HepG2 (cell line): ENCODE results near the gene SZRD1. TPM values are rescaled to one million over a fixed set of nuclear protein-coding genes. Genes with fewer than 3 reads are reported as not detected.

Experiments used
- BRD4 ChIP-seq: sonication (generic); formaldehyde crosslinking; IDR thresholded peaks from 2 replicates; pipeline ENCODE4 v1.4.0; 2020; ENCODE audit warnings: missing genetic modification reagents
- CCDC6 ChIP-seq: sonication (generic); formaldehyde crosslinking; IDR thresholded peaks from 2 replicates; pipeline ENCODE4 v1.8.1; 2022; ENCODE audit warnings: mild to moderate bottlenecking, missing genetic modification reagents, moderate library complexity
- EZH2 ChIP-seq: conservative IDR thresholded peaks from 2 replicates; pipeline ENCODE4 v1.6.1; 2012; ENCODE audit warnings: mild to moderate bottlenecking, low read depth, low read length, moderate library complexity
- FOXJ3 ChIP-seq: sonication (generic); formaldehyde crosslinking; IDR thresholded peaks from 2 replicates; pipeline ENCODE4 v1.4.0; 2020; ENCODE audit warnings: missing genetic modification reagents, mild to moderate bottlenecking, borderline replicate concordance
- FOXK2 ChIP-seq: fragments of 450-650 bp; IDR thresholded peaks from 2 replicates; pipeline ENCODE4 v1.6.1; 2016
- FOXM1 ChIP-seq: sonication (generic); formaldehyde crosslinking; IDR thresholded peaks from 2 replicates; pipeline ENCODE4 v1.5.0; 2020; ENCODE audit warnings: missing genetic modification reagents
- MXI1 ChIP-seq: IDR thresholded peaks from 3 replicates; pipeline ENCODE4 v1.6.1; 2012; ENCODE audit warnings: low read depth, low read length, inconsistent platforms, borderline replicate concordance
- NAIF1 ChIP-seq: sonication (generic); formaldehyde crosslinking; IDR thresholded peaks from 2 replicates; pipeline ENCODE4 v1.5.0; 2020; ENCODE audit warnings: mild to moderate bottlenecking, missing genetic modification reagents, borderline replicate concordance
- NFYB ChIP-seq: sonication (generic); formaldehyde crosslinking; IDR thresholded peaks from 2 replicates; pipeline ENCODE4 v1.4.0; 2020; ENCODE audit warnings: missing genetic modification reagents
- NR3C1 ChIP-seq: sonication (generic); formaldehyde crosslinking; IDR thresholded peaks from 2 replicates; pipeline ENCODE4 v1.4.0; 2020; ENCODE audit warnings: missing genetic modification reagents
- PHF8 ChIP-seq: sonication (generic); formaldehyde crosslinking; IDR thresholded peaks from 2 replicates; pipeline ENCODE4 v1.5.0; 2020; ENCODE audit warnings: missing genetic modification reagents
- SETDB1 ChIP-seq: sonication (generic); formaldehyde crosslinking; IDR thresholded peaks from 2 replicates; pipeline ENCODE4 v1.5.1; 2020; ENCODE audit warnings: missing genetic modification reagents, mild to moderate bottlenecking, borderline replicate concordance
- TSC22D2 ChIP-seq: sonication (generic); formaldehyde crosslinking; IDR thresholded peaks from 2 replicates; pipeline ENCODE4 v1.5.1; 2020; ENCODE audit warnings: missing genetic modification reagents, mild to moderate bottlenecking, borderline replicate concordance
- ZKSCAN5 ChIP-seq: sonication (generic); formaldehyde crosslinking; IDR thresholded peaks from 2 replicates; pipeline ENCODE4 v1.5.1; 2020; ENCODE audit warnings: mild to moderate bottlenecking, missing genetic modification reagents
- ZNF18 ChIP-seq: sonication (generic); formaldehyde crosslinking; IDR thresholded peaks from 2 replicates; pipeline ENCODE4 v1.8.0; 2022; ENCODE audit warnings: mild to moderate bottlenecking, missing genetic modification reagents; ENCODE audit not compliant: insufficient replicate concordance
- ZNF318 ChIP-seq: sonication (generic); formaldehyde crosslinking; IDR thresholded peaks from 2 replicates; pipeline ENCODE4 v1.4.0; 2020; ENCODE audit warnings: mild to moderate bottlenecking, missing genetic modification reagents
- ZNF564 ChIP-seq: sonication (generic); formaldehyde crosslinking; IDR thresholded peaks from 2 replicates; pipeline ENCODE4 v1.8.1; 2023; ENCODE audit warnings: mild to moderate bottlenecking, missing genetic modification reagents
- ZNF580 ChIP-seq: IDR thresholded peaks from 2 replicates; pipeline ENCODE4 v1.6.1; 2016; ENCODE audit warnings: low read depth, borderline replicate concordance
- ZNF615 ChIP-seq: sonication (generic); formaldehyde crosslinking; IDR thresholded peaks from 2 replicates; pipeline ENCODE4 v1.5.0; 2020; ENCODE audit warnings: mild to moderate bottlenecking, missing genetic modification reagents, borderline replicate concordance
- ZNF703 ChIP-seq: sonication (generic); formaldehyde crosslinking; IDR thresholded peaks from 2 replicates; pipeline ENCODE4 v1.5.1; 2020; ENCODE audit warnings: missing genetic modification reagents, mild to moderate bottlenecking, moderate library complexity, borderline replicate concordance
- polyA plus RNA-seq, 8 experiments: library from polyadenylated mRNA; depleted of rRNA in 3 of 8; stranded (reverse) in 7 of 8; unstranded in 1 of 8; fragments of >200 nt; fragmentation: Illumina TruSeq in 4 of 8; extraction: Trizol in 4 of 8; gene quantifications; 2 replicates each; pipeline versions ENCODE4 v1.2.1 to v1.2.3, GENCODE V29; 2011 to 2016; ENCODE audit warnings: low read depth in 4 of 8, missing spikeins in 1 of 8, mixed read lengths in 1 of 8; ENCODE audit not compliant: insufficient read depth in 1 of 8
- total RNA-seq, 5 experiments: library from RNA; depleted of rRNA; stranded (reverse); fragments of >200 nt; fragmentation: Illumina TruSeq; extraction: Trizol; gene quantifications; 2 replicates each; pipeline ENCODE4 v1.2.3, GENCODE V29; 2016; ENCODE audit warnings: low read depth in 1 of 5

Gene SZRD1
- total and polyA plus RNA-seq, 2 of the 13 experiments (the other 11 are each of a cell fraction or from before 2014, with no cell fraction given) = 28.5 to 41.4 TPM

GRCh38 chr1:16440470-16441281, 73.6 kb downstream of the SZRD1 start, which contains the start of gene NECAP2 (continued):
- TF ChIP-seq NR3C1 (CRISPR knock-in tag) = no peak
- peak; percentile 87 for TF ChIP-seq PHF8
- no peak; the same call in 1 of the 2 replicates for TF ChIP-seq ZNF703
- TF ChIP-seq ZNF615 (CRISPR knock-in tag) = 0 out of 2 replicates have a peak, but pooled peaks have one; percentile 25
- peak; percentile 43; the same call in 1 of the 2 replicates for TF ChIP-seq ZNF564
- TF ChIP-seq FOXK2 = no peak
- no peak for TF ChIP-seq ZKSCAN5 (CRISPR knock-in tag)
- peak; percentile 91; the same call in 1 of the 3 replicates for TF ChIP-seq MXI1
- peak; percentile 77 for TF ChIP-seq BRD4 (CRISPR knock-in tag)
- TF ChIP-seq FOXM1 = no peak; the same call in 1 of the 2 replicates
- TF ChIP-seq ZNF580 (CRISPR knock-in tag) = peak; percentile 90
- no peak for TF ChIP-seq EZH2
- TF ChIP-seq TSC22D2 (CRISPR knock-in tag) = peak; percentile 89; the same call in 1 of the 2 replicates
- TF ChIP-seq ZNF18 = peak; percentile 69
- TF ChIP-seq CCDC6 (CRISPR knock-in tag) = peak; percentile 76
- peak; percentile 36; the same call in 1 of the 2 replicates for TF ChIP-seq NFYB
- peak; percentile 76; the same call in 1 of the 2 replicates for TF ChIP-seq ZNF318 (CRISPR knock-in tag)
- no peak for TF ChIP-seq NAIF1 (CRISPR knock-in tag)
- no peak for TF ChIP-seq FOXJ3
- no peak for TF ChIP-seq SETDB1 (CRISPR knock-in tag)
